GM12801 (cell line): ENCODE data around the gene GPATCH4.

Experiments
- CTCF ChIP-seq: IDR thresholded peaks from one replicate; pipeline ENCODE4 v1.5.1; 2011; ENCODE audit warnings: control low read depth; ENCODE audit not compliant: insufficient read length; ENCODE audit errors: extremely low read depth

GPATCH4 gene

GRCh38 chr1:156601122-156601830 is at the start of gene GPATCH4:
TSS of gene GPATCH4 (minus strand) at chr1:156601479.
- no peak for TF ChIP-seq CTCF

- TF ChIP-seq CTCF = no peak
These were observed 47.7 kb upstream of the GPATCH4 start for GRCh38 chr1:156648951-156649350.

GRCh38 chr1:156648496-156648895 is 47.2 kb upstream of the GPATCH4 start:
- TF ChIP-seq CTCF = no peak

GRCh38 chr1:156647351-156647750 is 46.1 kb upstream of the GPATCH4 start:
- TF ChIP-seq CTCF = no peak

DNA sequence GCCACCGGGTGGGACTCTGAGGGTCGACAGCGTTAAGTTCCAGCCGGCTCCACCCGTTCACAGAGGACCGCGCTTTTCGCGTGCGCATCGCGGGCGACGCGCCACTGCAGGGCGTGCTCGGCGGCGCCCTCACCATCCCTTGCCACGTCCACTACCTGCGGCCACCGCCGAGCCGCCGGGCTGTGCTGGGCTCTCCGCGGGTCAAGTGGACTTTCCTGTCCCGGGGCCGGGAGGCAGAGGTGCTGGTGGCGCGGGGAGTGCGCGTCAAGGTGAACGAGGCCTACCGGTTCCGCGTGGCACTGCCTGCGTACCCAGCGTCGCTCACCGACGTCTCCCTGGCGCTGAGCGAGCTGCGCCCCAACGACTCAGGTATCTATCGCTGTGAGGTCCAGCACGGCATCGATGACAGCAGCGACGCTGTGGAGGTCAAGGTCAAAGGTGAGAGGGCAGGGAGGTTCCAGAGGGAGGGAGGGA is 45.5 kb upstream of the GPATCH4 start:
- no peak for TF ChIP-seq CTCF

GRCh38 chr1:156645666-156646065 is 44.4 kb upstream of the GPATCH4 start:
- no peak for TF ChIP-seq CTCF

DNA sequence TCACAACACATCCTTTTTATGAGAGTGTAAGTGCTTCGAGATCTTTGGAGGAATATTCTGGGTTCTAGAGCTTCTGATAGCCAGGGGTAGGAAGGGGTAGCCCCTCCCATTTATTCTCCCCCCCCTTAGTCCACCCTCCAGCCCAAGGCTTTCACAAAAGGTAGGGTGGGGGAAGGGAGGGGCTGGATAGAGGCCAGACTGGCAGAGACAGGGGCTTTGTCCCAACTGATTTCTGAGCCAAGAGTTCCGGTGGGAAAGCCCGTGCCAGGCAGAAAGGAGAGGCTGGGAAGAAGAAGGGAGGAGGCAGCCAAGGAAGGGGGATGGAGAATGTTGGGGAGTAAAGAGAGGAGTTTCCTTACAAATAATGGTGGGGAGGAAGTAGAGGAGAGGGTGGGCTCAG is 43.8 kb upstream of the GPATCH4 start:
- no peak for TF ChIP-seq CTCF
